ENCODE results near the gene PTBP2.

The PTBP2 gene

DNA sequence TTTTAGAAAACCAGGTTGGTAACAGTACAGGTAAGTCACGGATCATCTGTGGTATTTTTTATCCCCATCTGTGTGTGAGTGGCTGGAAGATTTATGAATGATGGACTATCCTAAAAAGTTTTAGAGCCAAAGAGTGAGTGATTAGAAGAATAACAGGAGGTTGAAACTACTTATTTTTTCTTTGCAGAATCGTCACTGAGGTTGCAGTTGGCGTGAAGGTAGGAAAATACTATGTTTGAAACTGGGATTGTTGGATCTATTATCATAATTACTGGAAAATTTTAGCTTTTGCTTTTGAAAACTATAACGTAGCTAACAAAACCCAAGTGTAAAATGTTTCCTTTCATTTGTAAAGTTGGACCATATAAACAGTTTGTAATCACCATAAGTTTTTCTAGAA, 1.8 kb downstream of the PTBP2 start:
- TF ChIP-seq, protein P1, sequence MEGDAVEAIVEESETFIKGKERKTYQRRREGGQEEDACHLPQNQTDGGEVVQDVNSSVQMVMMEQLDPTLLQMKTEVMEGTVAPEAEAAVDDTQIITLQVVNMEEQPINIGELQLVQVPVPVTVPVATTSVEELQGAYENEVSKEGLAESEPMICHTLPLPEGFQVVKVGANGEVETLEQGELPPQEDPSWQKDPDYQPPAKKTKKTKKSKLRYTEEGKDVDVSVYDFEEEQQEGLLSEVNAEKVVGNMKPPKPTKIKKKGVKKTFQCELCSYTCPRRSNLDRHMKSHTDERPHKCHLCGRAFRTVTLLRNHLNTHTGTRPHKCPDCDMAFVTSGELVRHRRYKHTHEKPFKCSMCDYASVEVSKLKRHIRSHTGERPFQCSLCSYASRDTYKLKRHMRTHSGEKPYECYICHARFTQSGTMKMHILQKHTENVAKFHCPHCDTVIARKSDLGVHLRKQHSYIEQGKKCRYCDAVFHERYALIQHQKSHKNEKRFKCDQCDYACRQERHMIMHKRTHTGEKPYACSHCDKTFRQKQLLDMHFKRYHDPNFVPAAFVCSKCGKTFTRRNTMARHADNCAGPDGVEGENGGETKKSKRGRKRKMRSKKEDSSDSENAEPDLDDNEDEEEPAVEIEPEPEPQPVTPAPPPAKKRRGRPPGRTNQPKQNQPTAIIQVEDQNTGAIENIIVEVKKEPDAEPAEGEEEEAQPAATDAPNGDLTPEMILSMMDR (IDR thresholded peaks at IDR 0.05; ENCODE audit: control extremely low read depth, extremely low read depth, low read depth, missing control alignments): no peak
- no peak for DNase-seq (ENCODE audit: extremely low spot score)
- POLR2A ChIA-PET: no interaction called here
- CTCF ChIA-PET: interaction anchor here (1.1 kb wide), 1 partner anchor 14 kb away, joined by 3 read pairs; no protein-coding TSS in a partner anchor

DNA sequence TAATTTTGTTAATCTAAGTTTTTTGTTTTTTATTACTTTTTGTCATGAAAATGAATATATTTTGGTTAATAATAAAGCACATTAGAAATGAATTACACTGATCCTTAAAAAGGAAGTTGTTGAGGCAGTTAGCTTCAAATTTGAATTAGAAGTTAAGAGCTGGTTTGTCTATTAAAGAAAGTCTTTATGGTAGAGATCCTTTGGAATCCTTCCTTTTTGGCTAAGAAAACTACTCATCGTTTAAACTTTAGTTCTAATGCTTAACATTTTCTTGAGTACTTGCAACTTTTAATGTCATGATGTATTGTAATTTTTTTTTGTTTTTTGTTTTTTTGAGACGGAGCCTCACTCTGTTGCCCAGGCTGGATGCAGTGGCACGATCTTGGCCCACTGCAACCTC, 2.4 kb downstream of the PTBP2 start:
- TF ChIP-seq, protein P1 (IDR thresholded peaks at IDR 0.05; ENCODE audit: control extremely low read depth, extremely low read depth, low read depth, missing control alignments): no peak
- CTCF ChIA-PET: interaction anchor here (1.1 kb wide), 1 partner anchor 14 kb away, joined by 3 read pairs; no protein-coding TSS in a partner anchor
- no peak for DNase-seq (ENCODE audit: extremely low spot score)
- POLR2A ChIA-PET: no interaction called here

DNA sequence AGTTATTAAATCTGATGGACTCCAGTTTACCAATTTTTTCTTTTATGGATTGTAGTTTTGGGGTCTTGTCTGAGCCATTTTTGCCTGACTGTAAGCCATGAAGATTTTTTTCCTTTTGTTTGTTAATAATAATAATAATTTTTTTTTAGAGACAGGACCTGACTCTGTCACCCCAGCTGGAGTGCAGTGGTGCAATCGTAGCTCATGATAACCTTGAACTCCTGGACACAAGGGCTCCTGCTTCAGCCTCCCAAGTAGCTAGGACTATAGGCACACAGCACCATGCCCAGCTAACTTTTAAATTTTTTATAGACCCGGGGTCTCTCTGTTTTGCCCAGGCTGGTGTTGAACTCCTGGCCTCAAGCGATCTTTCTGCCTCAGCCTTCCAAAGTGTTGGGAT, 6.3 kb downstream of the PTBP2 start:
- CTCF ChIA-PET: interaction anchor here (1.1 to 1.3 kb wide), 2 partner anchors 9 to 31 kb away, joined by 4 read pairs; no protein-coding TSS in a partner anchor
- no peak for DNase-seq (ENCODE audit: extremely low spot score)
- TF ChIP-seq, protein P1 (IDR thresholded peaks at IDR 0.05; ENCODE audit: control extremely low read depth, extremely low read depth, low read depth, missing control alignments): no peak
- POLR2A ChIA-PET: no interaction called here

DNA sequence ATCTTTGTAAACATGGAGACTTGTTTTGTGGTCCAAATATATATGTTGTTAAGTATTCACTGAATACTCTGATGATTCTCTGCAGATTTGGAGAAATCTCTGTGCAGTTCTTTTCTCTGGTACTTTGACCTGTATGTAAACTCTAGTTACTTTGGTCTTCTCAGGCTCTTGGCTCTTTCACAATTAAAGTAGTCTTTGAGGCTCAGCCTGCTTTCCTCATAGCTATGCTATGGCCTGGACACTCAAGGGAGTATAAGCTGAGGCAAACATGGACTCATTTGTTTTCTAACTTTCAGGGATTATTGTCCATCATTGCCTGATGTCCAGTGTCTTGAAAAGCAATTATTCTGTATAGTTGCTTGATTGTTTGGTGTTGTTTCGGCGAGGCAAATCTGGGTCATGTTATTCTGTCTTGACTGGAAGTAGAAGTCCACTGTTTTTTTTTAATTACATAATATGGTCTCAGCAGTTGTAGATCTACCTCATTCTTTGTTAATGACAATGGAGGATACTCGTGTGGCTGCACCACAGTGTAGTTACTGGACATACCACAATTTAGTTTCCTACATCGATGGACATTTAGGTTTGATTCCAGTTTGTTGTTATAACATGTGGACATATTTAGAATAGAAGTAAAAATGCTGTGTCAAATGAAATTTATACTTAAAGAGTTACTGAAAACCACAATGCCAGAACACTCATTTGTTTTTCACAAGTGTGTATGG, 9.2 kb downstream of the PTBP2 start:
- DNase-seq (ENCODE audit: extremely low spot score): no peak
- POLR2A ChIA-PET: no interaction called here
- TF ChIP-seq, protein P1 (IDR thresholded peaks at IDR 0.05; ENCODE audit: control extremely low read depth, extremely low read depth, low read depth, missing control alignments): no peak
- CTCF ChIA-PET: no interaction called here

DNA sequence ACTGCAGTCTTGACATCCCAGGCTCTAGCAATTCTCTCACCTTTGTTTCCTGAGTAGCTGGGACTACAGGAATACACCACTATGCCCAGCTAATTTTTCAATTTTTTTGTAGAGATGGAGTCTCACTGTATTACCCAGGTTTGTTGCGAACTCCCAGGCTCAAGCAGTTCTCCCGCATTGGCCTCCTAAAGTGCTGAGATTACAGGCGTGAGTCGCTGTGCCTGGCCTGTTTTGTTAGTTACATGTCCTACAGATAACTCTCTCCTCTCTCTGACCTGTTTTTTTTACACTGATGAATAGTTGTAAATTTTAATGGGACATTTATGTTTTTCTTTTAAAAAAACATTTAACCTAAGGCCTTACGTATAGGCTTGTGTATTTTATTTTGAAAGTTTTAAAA, 19.8 kb downstream of the PTBP2 start:
- ChIA-PET POLR2A (no interaction called here), CTCF (interaction anchor here (0.8 to 1.3 kb wide), 3 partner anchors 10 to 43 kb away, joined by 3 to 4 read pairs (median 3); no protein-coding TSS in a partner anchor)
- TF ChIP-seq, protein P1 (IDR thresholded peaks at IDR 0.05; ENCODE audit: control extremely low read depth, extremely low read depth, low read depth, missing control alignments): no peak
- DNase-seq (ENCODE audit: extremely low spot score): no peak

DNA sequence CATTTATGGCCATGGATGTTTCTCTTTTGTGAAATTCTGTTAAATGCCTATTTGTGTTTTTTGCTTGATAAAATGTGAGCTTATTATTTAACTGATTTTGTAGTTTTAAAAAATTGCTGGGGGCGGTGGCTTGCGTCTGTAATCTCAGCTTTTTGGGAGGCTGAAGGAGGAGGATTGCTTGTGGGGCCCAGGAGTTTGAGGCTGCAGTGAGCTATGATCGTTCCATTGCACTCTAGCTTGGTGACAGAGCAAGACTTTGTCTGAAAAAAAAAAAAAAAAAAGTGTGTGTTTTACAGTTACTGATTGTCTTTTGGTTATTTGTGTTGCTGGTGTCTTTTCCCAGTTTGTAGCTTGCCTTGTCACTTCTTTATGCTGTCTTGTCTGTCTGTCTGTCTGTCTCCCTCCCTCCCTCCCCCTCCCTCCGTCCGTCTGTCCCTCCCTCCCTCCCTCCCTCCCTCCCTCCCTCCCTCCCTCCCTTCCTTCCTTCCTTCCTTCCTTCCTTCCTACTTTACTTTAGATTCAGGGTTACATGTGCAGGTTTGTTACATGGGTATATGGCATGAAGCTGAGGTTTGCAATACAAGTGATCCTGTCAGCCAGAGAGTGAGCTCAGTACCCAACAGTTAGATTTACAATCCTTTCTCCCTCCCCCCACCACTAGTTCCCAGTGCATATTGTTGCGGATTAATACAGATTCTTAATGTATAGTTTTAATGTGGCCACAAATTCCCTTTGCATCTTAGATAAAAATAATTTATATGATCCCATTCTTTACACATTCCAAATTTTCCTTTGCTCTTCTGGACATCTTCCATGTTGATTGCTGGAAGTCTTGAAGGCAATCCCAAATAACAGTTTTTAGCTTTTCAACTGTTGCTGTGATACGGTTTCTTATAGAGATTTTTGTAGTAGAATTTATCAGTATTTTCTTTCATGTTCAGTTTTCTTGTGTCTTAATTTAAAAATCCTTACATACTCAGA, 25.1 kb downstream of the PTBP2 start:
- ChIA-PET CTCF (interaction anchor here (1.0 kb wide), 1 partner anchor 10 kb away, joined by 4 read pairs; no protein-coding TSS in a partner anchor), POLR2A (interaction anchor here (0.6 kb wide), 1 partner anchor 385 kb away, joined by 3 read pairs; no protein-coding TSS in a partner anchor)
- DNase-seq (ENCODE audit: extremely low spot score): no peak
- TF ChIP-seq, protein P1 (IDR thresholded peaks at IDR 0.05; ENCODE audit: control extremely low read depth, extremely low read depth, low read depth, missing control alignments): no peak
